Gastrocnemius medialis (tissue), 4 donors: ENCODE results near the gene BGLAP.

ENCODE experiments used
- CTCF ChIP-seq, 5 experiments: fragments of 450-650 bp in 3 of 5; fragments of 200-600 bp in 2 of 5; sonication (generic) in 2 of 5; IDR thresholded peaks in 4 of 5; conservative IDR thresholded peaks in 1 of 5; 1 replicate in 4 of 5; 2 replicates in 1 of 5; pipeline ENCODE4 v1.5.1; 2016 to 2019; ENCODE audit warnings: antibody characterized with exemption in 5 of 5, mild to moderate bottlenecking in 3 of 5, moderate library complexity in 3 of 5
- POLR2A ChIP-seq, 2 donors: fragments of 450-650 bp; IDR thresholded peaks; one replicate each; pipeline ENCODE4 v1.6.1; 2017; ENCODE audit warnings: antibody characterized with exemption in 2 of 2, mild to moderate bottlenecking in 2 of 2, moderate library complexity in 2 of 2

GRCh38 chr1:156226116-156226538 is 15.9 kb upstream of the BGLAP start:
- TF ChIP-seq CTCF (IDR thresholded peaks at IDR 0.05 in 4 of 5, conservative IDR thresholded peaks at IDR 0.05 in 1 of 5) = no peak
- TF ChIP-seq POLR2A (IDR thresholded peaks at IDR 0.05) = no peak
